Fibroblast of mammary gland (primary cell): Measurements from ENCODE around the gene PFKFB4.

ENCODE experiments used
- DNase-seq: peaks from one replicate; pipeline ENCODE4 v3.0.0-alpha.2; 2010; ENCODE audit warnings: low read depth
- H3K4me3 ChIP-seq: 2 replicates; pipeline ENCODE4 v1.5.1; 2011; ENCODE audit warnings: low read depth, mild to moderate bottlenecking, low read length, moderate library complexity; ENCODE audit not compliant: control insufficient read depth
- CTCF ChIP-seq: conservative IDR thresholded peaks from 2 replicates; pipeline ENCODE4 v1.5.1; 2011; ENCODE audit warnings: low read depth, low read length, inconsistent platforms; ENCODE audit not compliant: control insufficient read depth, insufficient read depth

PFKFB4 gene

GRCh38 chr3:48562367-48563095 lies 5.9 kb upstream of the PFKFB4 start:
- no peak overlapping the region for H3K4me3 ChIP-seq
- no peak for TF ChIP-seq CTCF
- DNase-seq: no peak

- H3K4me3 ChIP-seq: no peak overlapping the region
- DNase-seq: peak; percentile 66
Observed at GRCh38 chr3:48561045-48561736, 4.6 kb upstream of the PFKFB4 start.

GRCh38 chr3:48560648-48561018 lies 4.0 kb upstream of the PFKFB4 start:
- no peak for DNase-seq
- TF ChIP-seq CTCF: no peak
- H3K4me3 ChIP-seq: no peak overlapping the region

More at GRCh38 chr3:48561045-48561736, 4.6 kb upstream of the PFKFB4 start:
- peak; percentile 33 for TF ChIP-seq CTCF

GRCh38 chr3:48558493-48559134 lies 2.0 kb upstream of the PFKFB4 start:
- DNase-seq: no peak
- TF ChIP-seq CTCF: no peak
- H3K4me3 ChIP-seq: no peak overlapping the region

GRCh38 chr3:48555949-48556795 lies 431 bp downstream of the PFKFB4 start:
- peak overlapping the region; percentile 69 for H3K4me3 ChIP-seq
- DNase-seq: no peak
- no peak for TF ChIP-seq CTCF

GRCh38 chr3:48555231-48555948 lies 1.2 kb downstream of the PFKFB4 start:
- DNase-seq: no peak
- no peak overlapping the region for H3K4me3 ChIP-seq
- no peak for TF ChIP-seq CTCF
